ENCODE results near the gene PLK2. TPM values are rescaled to one million over a fixed set of nuclear protein-coding genes. Genes with fewer than 3 reads are reported as not detected.

PLK2 gene
- total RNA-seq, 1 donor from 2014 or later, result 53.4 TPM

DNA sequence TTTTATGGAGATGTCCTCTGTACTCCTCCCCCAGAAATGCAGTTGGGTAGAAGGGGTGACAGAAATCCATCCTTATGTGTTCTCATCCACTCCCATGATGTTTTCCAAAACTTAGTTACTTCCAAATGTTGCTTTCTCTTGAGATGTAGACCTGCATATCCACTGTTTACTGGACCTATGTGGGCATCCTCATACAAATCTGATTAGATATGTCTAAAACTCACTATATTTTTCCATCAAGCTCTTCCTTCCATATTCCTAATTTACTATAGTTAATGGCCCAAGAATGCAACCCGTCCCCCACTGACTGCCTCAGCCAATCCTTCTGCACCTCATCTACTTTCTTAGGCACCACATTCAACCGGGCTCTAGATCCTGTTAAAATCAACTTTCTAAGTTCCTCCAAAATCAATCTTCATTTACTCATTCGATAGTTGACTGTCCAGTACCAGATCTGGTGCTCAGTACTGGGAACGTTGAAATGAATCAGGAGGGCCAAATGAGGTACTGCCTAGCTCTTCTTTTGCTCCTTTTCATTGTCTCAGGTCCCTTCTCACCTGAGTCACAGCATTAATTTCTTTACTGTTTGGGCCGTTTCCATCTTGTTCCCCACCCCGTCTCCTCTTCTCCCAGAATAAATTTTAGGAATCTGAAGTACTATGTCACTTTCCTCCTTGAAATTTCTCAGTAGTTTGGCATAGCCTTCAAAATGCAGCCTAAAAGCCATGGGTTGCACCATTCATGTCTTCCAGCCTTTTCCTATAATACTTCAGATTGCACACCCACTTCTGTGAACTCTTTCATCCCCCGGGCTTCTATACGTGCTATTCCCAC lies 7.9 kb downstream of the PLK2 start:
- peaks cover 30% of the 10 kb centered on the region for H3K36me3 Mint-ChIP-seq (ENCODE audit: insufficient read depth)
- peak overlapping the region; percentile 6 for H3K27ac Mint-ChIP-seq
- peaks cover under 1% of the 10 kb centered on the region for H3K9me3 Mint-ChIP-seq (ENCODE audit: low read depth)
- no peak for DNase-seq (ENCODE audit: low spot score, unreplicated experiment)
- peaks cover 7% of the 10 kb centered on the region for H3K4me1 Mint-ChIP-seq (ENCODE audit: low read depth)
- TF ChIP-seq, protein P1, sequence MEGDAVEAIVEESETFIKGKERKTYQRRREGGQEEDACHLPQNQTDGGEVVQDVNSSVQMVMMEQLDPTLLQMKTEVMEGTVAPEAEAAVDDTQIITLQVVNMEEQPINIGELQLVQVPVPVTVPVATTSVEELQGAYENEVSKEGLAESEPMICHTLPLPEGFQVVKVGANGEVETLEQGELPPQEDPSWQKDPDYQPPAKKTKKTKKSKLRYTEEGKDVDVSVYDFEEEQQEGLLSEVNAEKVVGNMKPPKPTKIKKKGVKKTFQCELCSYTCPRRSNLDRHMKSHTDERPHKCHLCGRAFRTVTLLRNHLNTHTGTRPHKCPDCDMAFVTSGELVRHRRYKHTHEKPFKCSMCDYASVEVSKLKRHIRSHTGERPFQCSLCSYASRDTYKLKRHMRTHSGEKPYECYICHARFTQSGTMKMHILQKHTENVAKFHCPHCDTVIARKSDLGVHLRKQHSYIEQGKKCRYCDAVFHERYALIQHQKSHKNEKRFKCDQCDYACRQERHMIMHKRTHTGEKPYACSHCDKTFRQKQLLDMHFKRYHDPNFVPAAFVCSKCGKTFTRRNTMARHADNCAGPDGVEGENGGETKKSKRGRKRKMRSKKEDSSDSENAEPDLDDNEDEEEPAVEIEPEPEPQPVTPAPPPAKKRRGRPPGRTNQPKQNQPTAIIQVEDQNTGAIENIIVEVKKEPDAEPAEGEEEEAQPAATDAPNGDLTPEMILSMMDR (IDR thresholded peaks at IDR 0.05; ENCODE audit: unreplicated experiment), result no peak
- no peak overlapping the region for H3K4me3 Mint-ChIP-seq (ENCODE audit: low read depth)
- H3K27me3 Mint-ChIP-seq, result no peaks in the 10 kb centered on the region

DNA sequence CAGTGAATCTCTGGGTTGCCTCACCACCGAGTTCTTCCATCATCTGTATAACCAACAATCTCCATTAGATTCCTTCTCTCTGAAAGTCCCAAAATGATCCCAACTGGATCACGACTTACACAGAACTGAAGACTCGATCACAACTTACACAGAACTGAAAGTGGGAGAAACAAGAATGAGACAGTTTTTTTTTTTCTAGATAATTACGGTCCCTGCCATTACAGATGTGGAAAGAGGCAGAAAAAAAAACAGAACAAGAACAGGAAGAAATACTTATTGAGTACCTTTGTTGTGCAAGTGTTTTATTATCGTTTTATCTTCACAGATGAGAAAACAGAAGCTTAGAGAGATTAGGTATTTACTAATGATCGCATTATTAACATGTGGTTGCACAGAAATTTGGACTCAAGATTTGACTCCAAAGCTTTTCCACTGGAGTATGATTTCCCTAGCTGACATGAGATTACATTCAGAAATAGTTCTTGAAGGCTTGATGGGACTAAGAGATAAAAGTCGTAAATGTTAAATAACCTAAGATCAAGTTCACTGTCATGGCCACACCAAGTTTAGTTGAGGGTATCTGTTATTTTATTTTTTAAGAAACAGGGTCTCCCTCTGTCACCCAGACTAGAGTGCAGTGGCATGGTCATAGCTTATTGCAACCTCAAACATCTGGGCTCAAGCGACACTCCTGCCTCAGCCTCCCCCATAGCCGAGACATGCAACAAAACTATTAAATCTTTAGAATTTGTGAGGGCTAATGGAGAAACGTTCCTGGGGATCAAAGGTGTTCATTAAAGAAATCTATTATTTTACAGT lies 8.9 kb downstream of the PLK2 start:
- Mint-ChIP-seq H3K4me3 (ENCODE audit: low read depth) (no peak overlapping the region), H3K9me3 (ENCODE audit: low read depth) (peaks cover 5% of the 10 kb centered on the region), H3K4me1 (ENCODE audit: low read depth) (peaks cover 3% of the 10 kb centered on the region), H3K27ac (no peak overlapping the region), H3K36me3 (ENCODE audit: insufficient read depth) (peaks cover 31% of the 10 kb centered on the region), H3K27me3 (no peaks in the 10 kb centered on the region)
- TF ChIP-seq, protein P1 (IDR thresholded peaks at IDR 0.05; ENCODE audit: unreplicated experiment), result no peak
- no peak for DNase-seq (ENCODE audit: low spot score, unreplicated experiment)

DNA sequence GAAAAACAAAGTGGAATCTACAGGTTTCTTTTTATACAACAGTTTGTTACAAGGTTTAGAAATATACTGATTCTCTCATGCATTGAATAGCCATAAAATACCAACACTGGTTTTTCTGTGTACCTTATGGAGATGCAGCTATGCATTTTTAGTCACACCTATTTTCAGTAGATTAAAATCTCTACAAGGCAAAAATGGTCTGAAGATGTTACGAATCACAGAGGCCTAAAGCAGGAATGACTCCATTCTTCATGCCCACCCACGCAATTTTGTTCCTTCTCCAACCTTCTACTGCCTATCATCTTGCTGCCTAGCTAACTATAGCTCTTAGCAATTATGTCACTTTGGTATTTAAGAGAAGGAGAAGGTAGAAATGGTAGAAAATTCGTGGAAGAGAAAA lies 9.9 kb downstream of the PLK2 start:
- TF ChIP-seq, protein P1 (IDR thresholded peaks at IDR 0.05; ENCODE audit: unreplicated experiment), result no peak
- Mint-ChIP-seq H3K9me3 (ENCODE audit: low read depth) (peaks cover 5% of the 10 kb centered on the region), H3K4me3 (ENCODE audit: low read depth) (no peak overlapping the region), H3K36me3 (ENCODE audit: insufficient read depth) (peaks cover 26% of the 10 kb centered on the region), H3K4me1 (ENCODE audit: low read depth) (peaks cover 1% of the 10 kb centered on the region), H3K27me3 (no peaks in the 10 kb centered on the region), H3K27ac (no peak overlapping the region)
- no peak for DNase-seq (ENCODE audit: low spot score, unreplicated experiment)

DNA sequence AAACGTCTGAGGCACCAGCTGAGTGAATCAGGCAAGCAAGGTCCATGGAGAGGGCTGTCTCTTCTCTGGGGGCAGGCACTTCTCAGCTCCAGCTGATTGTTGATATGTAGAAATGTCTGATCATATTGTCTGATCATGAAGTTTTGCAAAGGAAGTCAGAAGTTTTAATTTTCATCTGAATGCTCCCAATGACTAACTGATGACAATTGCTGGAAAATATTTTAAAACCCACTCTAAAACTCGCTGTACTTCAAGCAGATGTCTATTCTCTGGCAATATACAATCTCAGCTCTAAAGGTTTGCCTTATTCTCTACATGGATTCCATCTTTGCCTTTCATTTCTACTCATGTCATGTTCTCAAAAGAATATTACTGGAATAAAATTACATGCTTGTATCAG lies 12.7 kb downstream of the PLK2 start:
- TF ChIP-seq, protein P1 (IDR thresholded peaks at IDR 0.05; ENCODE audit: unreplicated experiment), result no peak
- Mint-ChIP-seq H3K27me3 (no peaks in the 10 kb centered on the region), H3K4me3 (ENCODE audit: low read depth) (no peak overlapping the region), H3K4me1 (ENCODE audit: low read depth) (no peaks in the 10 kb centered on the region), H3K9me3 (ENCODE audit: low read depth) (peaks cover 7% of the 10 kb centered on the region), H3K27ac (no peak overlapping the region), H3K36me3 (ENCODE audit: insufficient read depth) (peaks cover 10% of the 10 kb centered on the region)
- no peak for DNase-seq (ENCODE audit: low spot score, unreplicated experiment)

DNA sequence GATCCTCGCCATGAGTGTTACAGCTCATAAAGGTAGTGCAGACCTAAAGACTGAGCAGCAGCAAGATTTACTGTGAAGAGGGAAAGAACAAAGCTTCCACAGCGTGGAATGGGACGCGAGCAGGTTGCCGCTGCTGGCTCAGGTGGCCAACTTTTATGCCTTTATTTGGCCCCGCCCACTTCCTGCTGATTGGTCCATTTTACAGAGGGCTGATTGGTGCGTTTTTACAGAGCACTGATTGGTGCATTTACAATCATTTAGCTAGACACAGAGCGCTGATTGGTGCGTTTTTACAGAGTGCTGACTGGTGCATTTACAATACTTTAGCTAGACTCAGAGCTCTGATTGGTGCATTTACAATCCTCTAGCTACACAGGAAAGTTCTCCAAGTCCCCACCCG lies 13.9 kb downstream of the PLK2 start:
- no peak for DNase-seq (ENCODE audit: low spot score, unreplicated experiment)
- Mint-ChIP-seq H3K36me3 (ENCODE audit: insufficient read depth) (peaks cover 7% of the 10 kb centered on the region), H3K27me3 (no peaks in the 10 kb centered on the region), H3K9me3 (ENCODE audit: low read depth) (peaks cover 7% of the 10 kb centered on the region), H3K4me3 (ENCODE audit: low read depth) (no peak overlapping the region), H3K4me1 (ENCODE audit: low read depth) (peaks cover 5% of the 10 kb centered on the region), H3K27ac (no peak overlapping the region)
- TF ChIP-seq, protein P1 (IDR thresholded peaks at IDR 0.05; ENCODE audit: unreplicated experiment), result no peak

Data from progenitor cell of endocrine pancreas (in vitro differentiated cells).